Left ventricle myocardium inferior (tissue), 1 donor: ENCODE measurements around the gene DHH. TPM values are rescaled to one million over a fixed set of nuclear protein-coding genes. Genes with fewer than 3 reads are reported as not detected.
"Not testable (repeated sequence)": the region's sequence is repeated elsewhere in the genome, so short reads cannot be mapped to it uniquely, and the experiment has no call there.

Experiments
- DNase-seq: peaks from one replicate; pipeline ENCODE4 v3.0.0-alpha.2; 2020
- H3K27ac ChIP-seq: fragments of 200-600 bp; replicated peaks from 2 replicates; pipeline ENCODE4 v1.8.0; 2021
- H3K27me3 ChIP-seq: fragments of 200-600 bp; 2 replicates; pipeline ENCODE4 v1.8.0; 2021; ENCODE audit warnings: low read depth
- H3K36me3 ChIP-seq: fragments of 200-600 bp; 2 replicates; pipeline ENCODE4 v1.8.0; 2021
- H3K4me1 ChIP-seq: fragments of 200-600 bp; 2 replicates; pipeline ENCODE4 v1.8.0; 2021
- H3K4me3 ChIP-seq: fragments of 200-600 bp; 2 replicates; pipeline ENCODE4 v1.8.0; 2021; ENCODE audit warnings: mild to moderate bottlenecking, moderate library complexity
- H3K9me3 ChIP-seq: fragments of 200-600 bp; replicated peaks from 2 replicates; pipeline ENCODE4 v1.8.0; 2021
- CTCF ChIP-seq: fragments of 200-600 bp; IDR thresholded peaks from 2 replicates; pipeline ENCODE4 v1.8.0; 2021; ENCODE audit warnings: antibody characterized with exemption, mild to moderate bottlenecking, borderline replicate concordance
- intact Hi-C: fragments of 100-400 bp; cut with micrococcal nuclease; formaldehyde crosslinking; loops from one replicate; pipeline ENCODE4 v1.11.0; 2022
- total RNA-seq: library from RNA; stranded (reverse); fragmentation: NEBNext Ultra II Directional; extraction: Animal tissue kit (Norgen Biotek cat#: 25700); gene quantifications from one replicate; pipeline ENCODE4 v1.2.1, GENCODE V29; 2021
- donor health status: DM: no; HTN: yes; CAD: no; lungs with severe emphysema.

The DHH gene
- total RNA-seq, 1 donor from 2014 or later = 0.41 TPM

GRCh38 chr12:49129332-49130150, 34.9 kb upstream of the DHH start:
- H3K4me3 ChIP-seq = peak overlapping the region; percentile 97
- DNase-seq = peak; percentile 43
- TF ChIP-seq CTCF = no peak
- peaks cover 30% of the 10 kb centered on the region for H3K36me3 ChIP-seq
- H3K27ac ChIP-seq = peak overlapping the region; percentile 100
- peaks cover 48% of the 10 kb centered on the region for H3K4me1 ChIP-seq
- no peaks in the 10 kb centered on the region for H3K9me3 ChIP-seq
- intact Hi-C loops = loop anchor here (10.0 kb wide), 1 partner anchor 65 kb away; the partner anchor contains the start of genes KMT2D and RHEBL1
- no peaks in the 10 kb centered on the region for H3K27me3 ChIP-seq

- H3K27ac ChIP-seq, H3K27me3 ChIP-seq: not testable (repeated sequence)
These were observed 33.4 kb upstream of the DHH start for GRCh38 chr12:49127971-49128370.

DNA sequence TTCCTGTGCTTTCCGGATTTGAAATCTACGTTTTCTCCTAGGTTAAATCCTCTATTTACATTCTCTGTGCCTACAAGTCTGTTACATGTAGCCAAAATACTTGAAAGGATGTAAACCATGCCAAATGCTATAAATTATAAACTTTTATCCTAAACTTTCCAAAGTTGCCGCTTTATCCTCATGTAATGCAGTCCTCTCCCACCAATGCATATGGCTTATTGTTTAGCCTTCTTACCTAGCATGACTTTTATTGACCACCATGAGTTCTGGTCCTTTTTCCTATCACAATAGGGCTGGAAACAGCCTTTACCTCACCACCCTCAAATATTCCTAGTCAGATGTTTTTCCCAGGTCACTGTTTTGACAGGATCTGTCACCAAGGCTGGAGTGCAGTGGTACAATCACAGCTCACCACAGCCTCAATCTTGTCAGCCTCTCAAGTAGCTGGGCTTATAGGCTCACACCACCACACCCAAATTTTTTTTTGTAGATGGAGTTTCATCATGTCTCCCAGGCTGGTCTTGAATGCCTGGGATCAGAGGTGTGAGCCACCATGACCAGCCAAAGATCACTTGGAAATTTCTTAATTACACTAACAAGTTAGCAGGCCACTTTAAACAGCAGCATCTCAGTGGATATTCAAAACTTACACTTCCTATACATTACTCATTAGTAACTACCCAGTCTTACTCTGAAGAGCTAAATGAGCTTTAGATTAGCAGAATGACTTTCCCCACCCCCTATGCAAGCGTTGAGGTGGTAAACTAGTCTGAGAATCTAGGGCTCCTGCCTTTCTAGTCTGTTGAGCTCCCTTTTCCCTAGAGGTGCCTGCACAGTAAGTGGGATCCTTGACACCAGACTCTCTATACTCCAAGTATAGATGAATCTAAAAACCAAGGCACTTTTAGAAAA, 32.5 kb upstream of the DHH start:
- Histone ChIP-seq H3K4me3 (no peak overlapping the region), H3K27ac (no peak overlapping the region), H3K9me3 (no peaks in the 10 kb centered on the region), H3K27me3 (no peaks in the 10 kb centered on the region), H3K36me3 (peaks cover 30% of the 10 kb centered on the region), H3K4me1 (peaks cover 30% of the 10 kb centered on the region)
- no peak for TF ChIP-seq CTCF
- intact Hi-C loops = loop anchor here (10.0 kb wide), 1 partner anchor 62 kb away; the partner anchor contains the start of genes KMT2D and RHEBL1
- DNase-seq = no peak

More at GRCh38 chr12:49127971-49128370, 33.4 kb upstream of the DHH start:
- H3K4me3 ChIP-seq, DNase-seq, H3K9me3 ChIP-seq: not testable (repeated sequence)
- H3K4me1 ChIP-seq = peaks cover 39% of the 10 kb centered on the region
- peaks cover 30% of the 10 kb centered on the region for H3K36me3 ChIP-seq
- intact Hi-C loops = loop anchor here (10.0 kb wide), 1 partner anchor 63 kb away; the partner anchor contains the start of genes KMT2D and RHEBL1

DNA sequence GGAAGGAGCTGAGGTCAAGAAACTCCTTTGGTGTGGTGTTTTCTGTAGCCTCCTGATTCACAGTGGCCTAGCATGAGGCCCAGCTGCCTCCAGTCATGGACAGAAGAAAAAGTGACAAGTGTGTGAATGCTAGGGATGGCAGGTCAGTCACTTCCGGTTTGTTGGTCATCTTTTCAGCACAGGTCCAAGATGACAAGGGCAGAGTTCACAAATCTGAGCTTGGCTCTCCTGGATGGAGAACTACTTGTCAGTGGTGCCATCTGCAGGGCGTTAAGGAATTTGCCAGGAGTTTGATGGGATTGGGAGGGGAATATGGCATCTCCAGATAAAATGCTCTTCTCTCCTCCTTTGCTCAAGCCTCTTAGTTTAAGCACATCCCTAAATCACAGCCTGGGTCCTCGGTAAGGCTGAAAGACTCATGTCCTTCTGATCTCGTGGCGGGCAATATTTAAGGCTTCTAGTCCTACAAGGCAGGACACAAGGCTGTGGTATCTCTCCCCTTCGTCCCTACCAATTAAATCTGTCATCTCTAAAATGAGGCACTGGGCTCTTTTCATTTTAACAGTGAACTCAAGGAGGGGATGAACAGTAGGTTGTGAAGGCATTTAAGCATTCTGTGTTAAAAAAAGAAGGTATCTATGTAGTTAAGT, 26.6 kb upstream of the DHH start:
- no peaks in the 10 kb centered on the region for H3K4me1 ChIP-seq
- H3K9me3 ChIP-seq = no peaks in the 10 kb centered on the region
- no peak overlapping the region for H3K4me3 ChIP-seq
- no peaks in the 10 kb centered on the region for H3K36me3 ChIP-seq
- intact Hi-C loops = loop anchor here (5.0 to 10.0 kb wide), 2 partner anchors 34 to 56 kb away; partner anchors contain the start of genes KMT2D and RHEBL1
- H3K27ac ChIP-seq = no peak overlapping the region
- DNase-seq = peak; percentile 32
- peak; percentile 75 for TF ChIP-seq CTCF
- H3K27me3 ChIP-seq = no peaks in the 10 kb centered on the region

DNA sequence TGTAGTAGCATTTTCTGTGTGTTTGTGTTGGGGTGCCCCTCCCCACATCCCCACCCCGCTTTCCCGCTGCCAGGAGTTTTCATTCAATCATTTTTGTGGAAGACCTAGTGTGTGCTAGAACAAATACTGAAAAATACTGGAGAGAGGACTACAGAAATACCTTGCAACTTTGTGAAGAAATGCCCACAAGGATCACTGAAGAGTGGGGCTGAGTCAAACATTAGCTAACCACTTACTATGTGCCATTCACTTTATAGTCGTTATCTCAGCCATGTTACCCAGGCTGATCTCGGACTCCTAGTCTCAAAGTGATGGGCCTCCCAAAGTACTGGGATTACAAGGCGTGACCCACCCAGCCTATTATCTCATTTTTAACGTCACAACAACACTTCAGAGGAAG, 16.6 kb upstream of the DHH start:
- H3K4me3 ChIP-seq = peak overlapping the region; percentile 100
- H3K9me3 ChIP-seq = no peaks in the 10 kb centered on the region
- H3K27ac ChIP-seq = peak overlapping the region; percentile 100
- peaks cover 50% of the 10 kb centered on the region for H3K4me1 ChIP-seq
- no peaks in the 10 kb centered on the region for H3K27me3 ChIP-seq
- H3K36me3 ChIP-seq = peaks cover 10% of the 10 kb centered on the region
- no peak for DNase-seq
- TF ChIP-seq CTCF = no peak
- intact Hi-C loops = no loop called here
